ENCODE data around the gene SLC2A11. TPM values are rescaled to one million over a fixed set of nuclear protein-coding genes. Genes with fewer than 3 reads are reported as not detected.

Gene SLC2A11
- total and polyA plus RNA-seq, 9 of the 15 experiments (the other 6 are each of a cell fraction or from before 2014, with no cell fraction given), result 0.44 to 2.7 (median 2.1) TPM

DNA sequence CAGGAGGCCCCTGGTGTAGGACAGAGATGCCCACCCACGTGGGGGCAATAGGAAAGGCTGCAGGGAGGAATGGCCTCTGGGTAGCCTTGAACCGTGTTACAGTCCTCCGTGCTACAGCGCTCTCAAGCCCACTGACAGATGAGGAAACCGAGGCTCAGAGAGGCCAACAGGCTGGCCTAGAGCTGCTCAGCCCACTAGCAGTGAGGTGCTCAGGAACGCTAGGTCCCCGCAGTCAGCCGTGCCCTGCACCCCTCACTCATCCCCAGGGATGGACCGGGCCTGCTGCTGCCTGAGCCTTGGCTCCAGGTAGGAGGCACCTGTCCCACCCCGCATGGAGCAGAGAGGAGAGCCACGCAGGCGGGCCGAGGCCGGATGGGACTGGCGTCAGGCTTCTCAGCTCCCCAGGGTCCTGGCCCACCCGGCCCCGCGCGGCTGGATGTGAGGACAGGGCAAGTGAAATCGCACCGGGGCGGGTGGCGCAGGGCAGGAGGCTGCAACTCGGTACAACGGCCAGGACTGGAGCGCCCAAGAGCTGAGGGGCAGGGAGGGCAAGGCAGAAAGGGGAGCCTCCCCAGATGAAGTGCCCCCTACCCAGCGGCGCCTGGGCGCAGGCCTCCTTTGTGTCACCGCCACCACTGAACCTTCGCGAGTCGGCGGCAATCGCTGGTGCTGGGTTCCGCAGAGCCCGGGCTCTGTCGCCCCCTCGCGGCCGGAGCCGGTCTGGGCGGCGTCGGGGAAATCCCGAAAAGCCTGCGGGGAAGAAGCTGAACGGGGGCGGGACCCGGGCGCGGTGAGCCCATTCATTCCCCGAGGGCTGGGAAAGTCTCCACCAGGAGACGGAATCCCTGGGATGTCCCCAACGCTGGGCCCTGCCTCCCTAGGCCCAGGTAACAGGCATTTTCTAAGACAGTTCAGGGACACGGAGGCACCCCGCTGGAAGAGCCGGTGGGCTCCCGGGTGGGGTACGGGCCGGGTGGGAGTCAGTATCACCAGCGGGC lies 8.4 kb upstream of the SLC2A11 start (continued):
- TF ChIP-seq ZNF263 (CRISPR knock-in tag; IDR thresholded peaks at IDR 0.05; ENCODE audit: borderline replicate concordance) (no peak), KDM5B (IDR thresholded peaks at IDR 0.05; ENCODE audit: insufficient replicate concordance, low read depth, low read length) (no peak), TCF3 (CRISPR knock-in tag; IDR thresholded peaks at IDR 0.05) (no peak), ZNF444 (CRISPR knock-in tag; IDR thresholded peaks at IDR 0.05) (no peak), ZBED1 (IDR thresholded peaks at IDR 0.05) (no peak), SMC3 (conservative IDR thresholded peaks at IDR 0.05; ENCODE audit: insufficient read depth, low read depth, low read length) (peak; percentile 82), MEF2D (tag; conservative IDR thresholded peaks at IDR 0.05; ENCODE audit: low read depth) (no peak), RBM15 (IDR thresholded peaks at IDR 0.05; ENCODE audit: insufficient read depth, low read length) (no peak), HDAC6 (IDR thresholded peaks at IDR 0.05; ENCODE audit: low read depth, low read length) (no peak), CBX2 (IDR thresholded peaks at IDR 0.05; ENCODE audit: insufficient read depth, low read length, poor library complexity, severe bottlenecking) (no peak), ZNF134 (CRISPR knock-in tag; conservative IDR thresholded peaks at IDR 0.05) (no peak)
- TF ChIP-seq, protein P1, sequence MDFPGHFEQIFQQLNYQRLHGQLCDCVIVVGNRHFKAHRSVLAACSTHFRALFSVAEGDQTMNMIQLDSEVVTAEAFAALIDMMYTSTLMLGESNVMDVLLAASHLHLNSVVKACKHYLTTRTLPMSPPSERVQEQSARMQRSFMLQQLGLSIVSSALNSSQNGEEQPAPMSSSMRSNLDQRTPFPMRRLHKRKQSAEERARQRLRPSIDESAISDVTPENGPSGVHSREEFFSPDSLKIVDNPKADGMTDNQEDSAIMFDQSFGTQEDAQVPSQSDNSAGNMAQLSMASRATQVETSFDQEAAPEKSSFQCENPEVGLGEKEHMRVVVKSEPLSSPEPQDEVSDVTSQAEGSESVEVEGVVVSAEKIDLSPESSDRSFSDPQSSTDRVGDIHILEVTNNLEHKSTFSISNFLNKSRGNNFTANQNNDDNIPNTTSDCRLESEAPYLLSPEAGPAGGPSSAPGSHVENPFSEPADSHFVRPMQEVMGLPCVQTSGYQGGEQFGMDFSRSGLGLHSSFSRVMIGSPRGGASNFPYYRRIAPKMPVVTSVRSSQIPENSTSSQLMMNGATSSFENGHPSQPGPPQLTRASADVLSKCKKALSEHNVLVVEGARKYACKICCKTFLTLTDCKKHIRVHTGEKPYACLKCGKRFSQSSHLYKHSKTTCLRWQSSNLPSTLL (IDR thresholded peaks at IDR 0.05), result no peak
- TF ChIP-seq, protein P2, sequence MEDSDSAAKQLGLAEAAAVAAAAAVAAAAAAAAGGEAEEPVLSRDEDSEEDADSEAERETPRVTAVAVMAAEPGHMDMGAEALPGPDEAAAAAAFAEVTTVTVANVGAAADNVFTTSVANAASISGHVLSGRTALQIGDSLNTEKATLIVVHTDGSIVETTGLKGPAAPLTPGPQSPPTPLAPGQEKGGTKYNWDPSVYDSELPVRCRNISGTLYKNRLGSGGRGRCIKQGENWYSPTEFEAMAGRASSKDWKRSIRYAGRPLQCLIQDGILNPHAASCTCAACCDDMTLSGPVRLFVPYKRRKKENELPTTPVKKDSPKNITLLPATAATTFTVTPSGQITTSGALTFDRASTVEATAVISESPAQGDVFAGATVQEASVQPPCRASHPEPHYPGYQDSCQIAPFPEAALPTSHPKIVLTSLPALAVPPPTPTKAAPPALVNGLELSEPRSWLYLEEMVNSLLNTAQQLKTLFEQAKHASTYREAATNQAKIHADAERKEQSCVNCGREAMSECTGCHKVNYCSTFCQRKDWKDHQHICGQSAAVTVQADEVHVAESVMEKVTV (CRISPR knock-in tag; IDR thresholded peaks at IDR 0.05), result peak; percentile 50; the same call in 1 of the 2 replicates
- TF ChIP-seq, protein P3, sequence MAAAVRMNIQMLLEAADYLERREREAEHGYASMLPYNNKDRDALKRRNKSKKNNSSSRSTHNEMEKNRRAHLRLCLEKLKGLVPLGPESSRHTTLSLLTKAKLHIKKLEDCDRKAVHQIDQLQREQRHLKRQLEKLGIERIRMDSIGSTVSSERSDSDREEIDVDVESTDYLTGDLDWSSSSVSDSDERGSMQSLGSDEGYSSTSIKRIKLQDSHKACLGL (CRISPR knock-in tag; IDR thresholded peaks at IDR 0.05; ENCODE audit: borderline replicate concordance, poor library complexity, severe bottlenecking), result no peak
- TF ChIP-seq, protein P4, sequence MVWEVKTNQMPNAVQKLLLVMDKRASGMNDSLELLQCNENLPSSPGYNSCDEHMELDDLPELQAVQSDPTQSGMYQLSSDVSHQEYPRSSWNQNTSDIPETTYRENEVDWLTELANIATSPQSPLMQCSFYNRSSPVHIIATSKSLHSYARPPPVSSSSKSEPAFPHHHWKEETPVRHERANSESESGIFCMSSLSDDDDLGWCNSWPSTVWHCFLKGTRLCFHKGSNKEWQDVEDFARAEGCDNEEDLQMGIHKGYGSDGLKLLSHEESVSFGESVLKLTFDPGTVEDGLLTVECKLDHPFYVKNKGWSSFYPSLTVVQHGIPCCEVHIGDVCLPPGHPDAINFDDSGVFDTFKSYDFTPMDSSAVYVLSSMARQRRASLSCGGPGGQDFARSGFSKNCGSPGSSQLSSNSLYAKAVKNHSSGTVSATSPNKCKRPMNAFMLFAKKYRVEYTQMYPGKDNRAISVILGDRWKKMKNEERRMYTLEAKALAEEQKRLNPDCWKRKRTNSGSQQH (CRISPR knock-in tag; IDR thresholded peaks at IDR 0.05), result no peak
- TF ChIP-seq, protein P5, sequence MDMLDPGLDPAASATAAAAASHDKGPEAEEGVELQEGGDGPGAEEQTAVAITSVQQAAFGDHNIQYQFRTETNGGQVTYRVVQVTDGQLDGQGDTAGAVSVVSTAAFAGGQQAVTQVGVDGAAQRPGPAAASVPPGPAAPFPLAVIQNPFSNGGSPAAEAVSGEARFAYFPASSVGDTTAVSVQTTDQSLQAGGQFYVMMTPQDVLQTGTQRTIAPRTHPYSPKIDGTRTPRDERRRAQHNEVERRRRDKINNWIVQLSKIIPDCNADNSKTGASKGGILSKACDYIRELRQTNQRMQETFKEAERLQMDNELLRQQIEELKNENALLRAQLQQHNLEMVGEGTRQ (CRISPR knock-in tag; IDR thresholded peaks at IDR 0.05), result no peak
- TF ChIP-seq, protein P6, sequence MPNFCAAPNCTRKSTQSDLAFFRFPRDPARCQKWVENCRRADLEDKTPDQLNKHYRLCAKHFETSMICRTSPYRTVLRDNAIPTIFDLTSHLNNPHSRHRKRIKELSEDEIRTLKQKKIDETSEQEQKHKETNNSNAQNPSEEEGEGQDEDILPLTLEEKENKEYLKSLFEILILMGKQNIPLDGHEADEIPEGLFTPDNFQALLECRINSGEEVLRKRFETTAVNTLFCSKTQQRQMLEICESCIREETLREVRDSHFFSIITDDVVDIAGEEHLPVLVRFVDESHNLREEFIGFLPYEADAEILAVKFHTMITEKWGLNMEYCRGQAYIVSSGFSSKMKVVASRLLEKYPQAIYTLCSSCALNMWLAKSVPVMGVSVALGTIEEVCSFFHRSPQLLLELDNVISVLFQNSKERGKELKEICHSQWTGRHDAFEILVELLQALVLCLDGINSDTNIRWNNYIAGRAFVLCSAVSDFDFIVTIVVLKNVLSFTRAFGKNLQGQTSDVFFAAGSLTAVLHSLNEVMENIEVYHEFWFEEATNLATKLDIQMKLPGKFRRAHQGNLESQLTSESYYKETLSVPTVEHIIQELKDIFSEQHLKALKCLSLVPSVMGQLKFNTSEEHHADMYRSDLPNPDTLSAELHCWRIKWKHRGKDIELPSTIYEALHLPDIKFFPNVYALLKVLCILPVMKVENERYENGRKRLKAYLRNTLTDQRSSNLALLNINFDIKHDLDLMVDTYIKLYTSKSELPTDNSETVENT (CRISPR knock-in tag; IDR thresholded peaks at IDR 0.05), result no peak
